Neutrophil (primary cell): ENCODE data around the gene KRT77.

Experiments
- H3K27ac ChIP-seq: fragments of 200-600 bp; sonication (generic); 2 replicates; pipeline ENCODE4 v1.5.1; 2016; ENCODE audit warnings: mild to moderate bottlenecking, moderate library complexity
- H3K27me3 ChIP-seq: fragments of 200-600 bp; sonication (generic); 2 replicates; pipeline ENCODE4 v1.6.0; 2016; ENCODE audit warnings: mild to moderate bottlenecking
- H3K36me3 ChIP-seq: fragments of 200-600 bp; sonication (generic); 2 replicates; pipeline ENCODE4 v1.5.1; 2017
- H3K4me1 ChIP-seq, 2 experiments: fragments of 200-600 bp in 1 of 2; sonication (generic) in 1 of 2; 1 replicate in 1 of 2; 2 replicates in 1 of 2; pipeline versions ENCODE4 v1.5.1 to v1.6.1; 2013 to 2016; ENCODE audit warnings: low read depth in 1 of 2, low read length in 1 of 2, mild to moderate bottlenecking in 1 of 2, moderate library complexity in 1 of 2; ENCODE audit not compliant: control insufficient read depth in 1 of 2, insufficient read depth in 1 of 2
- H3K4me3 ChIP-seq, 2 experiments: fragments of 200-600 bp in 1 of 2; sonication (generic) in 1 of 2; 1 replicate in 1 of 2; 2 replicates in 1 of 2; pipeline ENCODE4 v1.5.1; 2013 to 2016; ENCODE audit warnings: low read depth in 1 of 2, low read length in 1 of 2, mild to moderate bottlenecking in 1 of 2, moderate library complexity in 1 of 2
- H3K9me3 ChIP-seq: fragments of 200-600 bp; sonication (generic); 2 replicates; pipeline ENCODE4 v1.5.1; 2016
- TF ChIP-seq, protein P1 (sequence below): fragments of 200-600 bp; sonication (generic); IDR thresholded peaks from 2 replicates; pipeline ENCODE4 v1.5.1; 2016; ENCODE audit warnings: antibody characterized with exemption

The KRT77 gene

GRCh38 chr12:52645982-52646381 is 57.3 kb downstream of the KRT77 start:
- H3K36me3 ChIP-seq, result no peaks in the 10 kb centered on the region
- H3K4me3 ChIP-seq, result no peak overlapping the region
- no peaks in the 10 kb centered on the region for H3K27me3 ChIP-seq
- H3K9me3 ChIP-seq, result no peaks in the 10 kb centered on the region
- TF ChIP-seq, protein P1, sequence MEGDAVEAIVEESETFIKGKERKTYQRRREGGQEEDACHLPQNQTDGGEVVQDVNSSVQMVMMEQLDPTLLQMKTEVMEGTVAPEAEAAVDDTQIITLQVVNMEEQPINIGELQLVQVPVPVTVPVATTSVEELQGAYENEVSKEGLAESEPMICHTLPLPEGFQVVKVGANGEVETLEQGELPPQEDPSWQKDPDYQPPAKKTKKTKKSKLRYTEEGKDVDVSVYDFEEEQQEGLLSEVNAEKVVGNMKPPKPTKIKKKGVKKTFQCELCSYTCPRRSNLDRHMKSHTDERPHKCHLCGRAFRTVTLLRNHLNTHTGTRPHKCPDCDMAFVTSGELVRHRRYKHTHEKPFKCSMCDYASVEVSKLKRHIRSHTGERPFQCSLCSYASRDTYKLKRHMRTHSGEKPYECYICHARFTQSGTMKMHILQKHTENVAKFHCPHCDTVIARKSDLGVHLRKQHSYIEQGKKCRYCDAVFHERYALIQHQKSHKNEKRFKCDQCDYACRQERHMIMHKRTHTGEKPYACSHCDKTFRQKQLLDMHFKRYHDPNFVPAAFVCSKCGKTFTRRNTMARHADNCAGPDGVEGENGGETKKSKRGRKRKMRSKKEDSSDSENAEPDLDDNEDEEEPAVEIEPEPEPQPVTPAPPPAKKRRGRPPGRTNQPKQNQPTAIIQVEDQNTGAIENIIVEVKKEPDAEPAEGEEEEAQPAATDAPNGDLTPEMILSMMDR, result no peak
- no peaks in the 10 kb centered on the region for H3K4me1 ChIP-seq
- no peak overlapping the region for H3K27ac ChIP-seq

DNA sequence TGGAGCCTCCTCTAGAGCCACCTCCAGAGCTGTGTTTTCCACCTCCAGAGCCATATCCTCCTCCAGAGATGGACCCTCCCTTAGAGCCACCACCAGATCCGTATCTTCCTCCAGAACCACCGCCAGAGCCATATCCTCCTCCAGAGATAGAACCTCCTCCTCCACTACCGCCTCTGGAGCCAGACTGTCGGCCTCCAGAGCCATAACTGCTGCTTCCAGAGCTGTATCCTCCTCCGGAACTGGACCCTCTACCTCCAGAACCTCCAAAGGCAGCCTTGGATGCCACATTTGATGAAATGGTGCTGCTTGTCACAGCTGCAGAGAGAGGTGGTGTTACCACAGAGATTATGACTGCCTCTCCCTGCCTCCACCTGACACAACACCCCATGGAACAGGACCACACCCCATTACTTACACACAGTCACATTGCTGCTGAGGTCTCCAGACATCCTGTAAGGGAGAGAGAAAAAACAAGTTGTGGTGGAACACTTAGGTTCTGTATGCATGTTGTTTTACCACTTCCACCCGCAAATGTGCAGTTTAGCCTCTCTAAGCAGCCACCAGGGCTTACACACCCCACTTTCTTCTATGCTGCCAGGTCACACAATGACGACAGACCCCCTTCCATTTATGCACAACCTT is 58.1 kb downstream of the KRT77 start:
- TF ChIP-seq, protein P1, result no peak
- Histone ChIP-seq H3K27ac (no peak overlapping the region), H3K4me1 (no peaks in the 10 kb centered on the region), H3K4me3 (no peak overlapping the region), H3K27me3 (no peaks in the 10 kb centered on the region), H3K9me3 (no peaks in the 10 kb centered on the region), H3K36me3 (no peaks in the 10 kb centered on the region)

GRCh38 chr12:52644078-52644415 is 59.3 kb downstream of the KRT77 start:
- TF ChIP-seq, protein P1, result no peak
- Histone ChIP-seq H3K36me3 (no peaks in the 10 kb centered on the region), H3K27ac (no peak overlapping the region)

GRCh38 chr12:52643233-52644077 is 59.9 kb downstream of the KRT77 start:
- Histone ChIP-seq H3K27me3 (no peaks in the 10 kb centered on the region), H3K4me1 (no peaks in the 10 kb centered on the region)
- TF ChIP-seq, protein P1, result no peak

More at GRCh38 chr12:52644078-52644415, 59.3 kb downstream of the KRT77 start:
- Histone ChIP-seq H3K4me3 (no peak overlapping the region), H3K27me3 (no peaks in the 10 kb centered on the region), H3K4me1 (no peaks in the 10 kb centered on the region), H3K9me3 (no peaks in the 10 kb centered on the region)

GRCh38 chr12:52641468-52641867 is 61.9 kb downstream of the KRT77 start:
- Histone ChIP-seq H3K27ac (no peak overlapping the region), H3K27me3 (no peaks in the 10 kb centered on the region), H3K4me3 (no peak overlapping the region), H3K9me3 (no peaks in the 10 kb centered on the region), H3K36me3 (no peaks in the 10 kb centered on the region), H3K4me1 (no peaks in the 10 kb centered on the region)
- TF ChIP-seq, protein P1, result no peak

More at GRCh38 chr12:52643233-52644077, 59.9 kb downstream of the KRT77 start:
- Histone ChIP-seq H3K36me3 (no peaks in the 10 kb centered on the region), H3K27ac (no peak overlapping the region), H3K9me3 (no peaks in the 10 kb centered on the region), H3K4me3 (no peak overlapping the region)
